HepG2 (cell line): ENCODE data around the gene GCG. TPM values are rescaled to one million over a fixed set of nuclear protein-coding genes. Genes with fewer than 3 reads are reported as not detected.

Source experiments
- ATAC-seq: fragments of 200-7000 bp; cut with Tn5 transposase; 3 replicates; pipeline ENCODE4 v1.9.1; 2020; ENCODE audit warnings: mild to moderate bottlenecking, moderate library complexity
- BruUV-seq: library from RNA; stranded (reverse); fragments of 400-500 nt; replicated peaks from 2 replicates; lab custom pipeline; 2021; lab: Mats Ljungman, UMichigan
- CTCF ChIA-PET: fragments of 300-600 bp; formaldehyde crosslinking; extraction: SDS; loops from one replicate; lab custom pipeline; 2021; ENCODE audit warnings: low total read pairs, inconsistent platforms, low intra/inter-chr PET ratio; lab: Yijun Ruan, JAX
- POLR2A ChIA-PET: fragments of 350-600 bp; sonication (Branson Sonifier 250); formaldehyde crosslinking; loops from one replicate; lab custom pipeline; 2020; ENCODE audit warnings: antibody characterized with exemption, inconsistent platforms; lab: Yijun Ruan, JAX
- DNase-seq: peaks from one replicate; pipeline ENCODE4 v3.0.0-alpha.2; 2015; ENCODE audit warnings: low spot score
- FAIRE-seq: peaks from 3 replicates; lab custom pipeline; 2011; peaks lifted over from hg19 to GRCh38; lab: Jason Lieb, UNC
- H2AFZ ChIP-seq: one replicate; pipeline ENCODE4 v1.6.1; 2011; ENCODE audit warnings: low read length, inconsistent platforms
- H3K27ac ChIP-seq: fragments of 300-600 bp; 3 replicates; pipeline ENCODE4 v1.8.0; 2011; ENCODE audit warnings: mixed run types, mild to moderate bottlenecking, mixed read lengths, low read length, inconsistent platforms; ENCODE audit not compliant: insufficient read depth; ENCODE audit errors: extremely low read length
- H3K27me3 ChIP-seq, 2 experiments: fragments of 200-600 bp in 1 of 2; 2 replicates in 1 of 2; 3 replicates in 1 of 2; pipeline versions ENCODE4 v1.6.0 to v1.8.0; 2011; ENCODE audit warnings: low read length in 2 of 2, mild to moderate bottlenecking in 2 of 2, moderate library complexity in 2 of 2, inconsistent platforms in 1 of 2; ENCODE audit not compliant: insufficient read depth in 2 of 2, control insufficient read depth in 1 of 2
- H3K36me3 ChIP-seq, 2 experiments: fragments of 200-600 bp in 1 of 2; replicated peaks in 1 of 2; 2 replicates in 1 of 2; 3 replicates in 1 of 2; pipeline versions ENCODE4 v1.5.1 to v1.8.0; 2011; ENCODE audit warnings: low read length in 2 of 2, inconsistent platforms in 1 of 2; ENCODE audit not compliant: insufficient read depth in 2 of 2, control insufficient read depth in 1 of 2
- H3K4me1 ChIP-seq: 2 replicates; pipeline ENCODE4 v1.5.1; 2012; ENCODE audit warnings: low read length, inconsistent platforms; ENCODE audit not compliant: insufficient read depth
- H3K4me2 ChIP-seq: 2 replicates; pipeline ENCODE4 v1.6.0; 2011; ENCODE audit warnings: low read depth, low read length, inconsistent platforms
- H3K4me3 ChIP-seq, 3 experiments: fragments of 200-600 bp in 1 of 3; sonication (generic), shearing (Covaris generic) in 1 of 3; replicated peaks in 1 of 3; 2 replicates each; pipeline ENCODE4 v1.5.1; 2011 to 2016; ENCODE audit warnings: low read length in 3 of 3, inconsistent platforms in 2 of 3, low read depth in 2 of 3, mild to moderate bottlenecking in 2 of 3, control low read depth in 1 of 3, mixed read lengths in 1 of 3; ENCODE audit not compliant: insufficient read depth in 1 of 3
- H3K79me2 ChIP-seq: one replicate; pipeline ENCODE4 v1.6.1; 2011; ENCODE audit warnings: low read length, inconsistent platforms; ENCODE audit not compliant: insufficient read depth
- H3K9ac ChIP-seq: 2 replicates; pipeline ENCODE4 v1.6.0; 2011; ENCODE audit warnings: mild to moderate bottlenecking, low read depth, low read length, inconsistent platforms; ENCODE audit not compliant: insufficient read depth
- H3K9me3 ChIP-seq: 2 replicates; pipeline ENCODE4 v1.5.1; 2012; ENCODE audit warnings: mild to moderate bottlenecking, low read length
- H4K20me1 ChIP-seq: 2 replicates; pipeline ENCODE4 v1.6.0; 2011; ENCODE audit warnings: inconsistent platforms, mild to moderate bottlenecking, low read length, moderate library complexity; ENCODE audit not compliant: insufficient read depth
- AGO2 ChIP-seq: fragments of 200-400 bp; formaldehyde crosslinking; optimal IDR thresholded peaks from 2 replicates; pipeline ENCODE3; 2017; ENCODE audit warnings: mild to moderate bottlenecking, low read depth, low read length, moderate library complexity
- BRD4 ChIP-seq: sonication (generic); formaldehyde crosslinking; IDR thresholded peaks from 2 replicates; pipeline ENCODE4 v1.4.0; 2020; ENCODE audit warnings: missing genetic modification reagents
- CEBPG ChIP-seq: IDR thresholded peaks from 2 replicates; pipeline ENCODE4 v1.6.1; 2016
- ETV5 ChIP-seq: IDR thresholded peaks from 2 replicates; pipeline ENCODE4 v1.6.1; 2018; ENCODE audit warnings: missing biosample characterization, missing genetic modification reagents, inconsistent platforms, borderline replicate concordance
- FOXA3 ChIP-seq: IDR thresholded peaks from 2 replicates; pipeline ENCODE4 v1.6.1; 2016; ENCODE audit warnings: missing genetic modification reagents, missing compliant biosample characterization
- HNRNPH1 ChIP-seq: fragments of 200-400 bp; formaldehyde crosslinking; optimal IDR thresholded peaks from 2 replicates; pipeline ENCODE3; 2017; ENCODE audit warnings: mild to moderate bottlenecking, low read depth, low read length
- IRF2 ChIP-seq: IDR thresholded peaks from 2 replicates; pipeline ENCODE4 v1.6.1; 2018; ENCODE audit warnings: missing genetic modification reagents, missing compliant biosample characterization
- ISX ChIP-seq: sonication (generic); formaldehyde crosslinking; conservative IDR thresholded peaks from 2 replicates; pipeline ENCODE4 v1.5.0; 2020; ENCODE audit warnings: missing genetic modification reagents
- NCOA2 ChIP-seq: sonication (generic); formaldehyde crosslinking; IDR thresholded peaks from 2 replicates; pipeline ENCODE4 v1.8.0; 2022; ENCODE audit warnings: inconsistent platforms
- ZBTB1 ChIP-seq: sonication (generic); formaldehyde crosslinking; IDR thresholded peaks from 2 replicates; pipeline ENCODE4 v1.4.0; 2020; ENCODE audit warnings: missing genetic modification reagents, borderline replicate concordance
- ZNF205 ChIP-seq: IDR thresholded peaks from 2 replicates; pipeline ENCODE4 v1.6.1; 2018; ENCODE audit warnings: missing biosample characterization, missing genetic modification reagents
- ZNF512B ChIP-seq: sonication (generic); formaldehyde crosslinking; IDR thresholded peaks from 2 replicates; pipeline ENCODE4 v1.5.1; 2020; ENCODE audit warnings: missing genetic modification reagents, mild to moderate bottlenecking, borderline replicate concordance
- ZNF605 ChIP-seq: sonication (generic); formaldehyde crosslinking; IDR thresholded peaks from 2 replicates; pipeline ENCODE4 v1.8.0; 2022; ENCODE audit warnings: mild to moderate bottlenecking, missing genetic modification reagents
- WGBS: methylation state at CpG from one replicate; pipeline ENCODE4 v1.1.6; 2017; ENCODE audit warnings: low lambda C conversion rate; 5-methylcytosine and 5-hydroxymethylcytosine counted together
- in situ Hi-C: cut with HindIII; loops from 2 replicates; pipeline ENCODE4 v1.10.0; 2017; ENCODE audit warnings: low pct_unique_long_range_greater_than_20kb; ENCODE audit not compliant: extremely low pct_ligation_motif_present
- intact Hi-C: fragments of 100-400 bp; cut with micrococcal nuclease; formaldehyde crosslinking; loops from one replicate; pipeline ENCODE4 v1.10.0; 2022; ENCODE audit not compliant: unreplicated experiment
- polyA plus RNA-seq, 8 experiments: library from polyadenylated mRNA; depleted of rRNA in 3 of 8; stranded (reverse) in 7 of 8; unstranded in 1 of 8; fragments of >200 nt; fragmentation: Illumina TruSeq in 4 of 8; extraction: Trizol in 4 of 8; gene quantifications; 2 replicates each; pipeline versions ENCODE4 v1.2.1 to v1.2.3, GENCODE V29; 2011 to 2016; ENCODE audit warnings: low read depth in 4 of 8, missing spikeins in 1 of 8, mixed read lengths in 1 of 8; ENCODE audit not compliant: insufficient read depth in 1 of 8
- total RNA-seq, 5 experiments: library from RNA; depleted of rRNA; stranded (reverse); fragments of >200 nt; fragmentation: Illumina TruSeq; extraction: Trizol; gene quantifications; 2 replicates each; pipeline ENCODE4 v1.2.3, GENCODE V29; 2016; ENCODE audit warnings: low read depth in 1 of 5

GCG gene
- total and polyA plus RNA-seq, 2 of the 13 experiments (the other 11 are each of a cell fraction or from before 2014, with no cell fraction given) = not detected

DNA sequence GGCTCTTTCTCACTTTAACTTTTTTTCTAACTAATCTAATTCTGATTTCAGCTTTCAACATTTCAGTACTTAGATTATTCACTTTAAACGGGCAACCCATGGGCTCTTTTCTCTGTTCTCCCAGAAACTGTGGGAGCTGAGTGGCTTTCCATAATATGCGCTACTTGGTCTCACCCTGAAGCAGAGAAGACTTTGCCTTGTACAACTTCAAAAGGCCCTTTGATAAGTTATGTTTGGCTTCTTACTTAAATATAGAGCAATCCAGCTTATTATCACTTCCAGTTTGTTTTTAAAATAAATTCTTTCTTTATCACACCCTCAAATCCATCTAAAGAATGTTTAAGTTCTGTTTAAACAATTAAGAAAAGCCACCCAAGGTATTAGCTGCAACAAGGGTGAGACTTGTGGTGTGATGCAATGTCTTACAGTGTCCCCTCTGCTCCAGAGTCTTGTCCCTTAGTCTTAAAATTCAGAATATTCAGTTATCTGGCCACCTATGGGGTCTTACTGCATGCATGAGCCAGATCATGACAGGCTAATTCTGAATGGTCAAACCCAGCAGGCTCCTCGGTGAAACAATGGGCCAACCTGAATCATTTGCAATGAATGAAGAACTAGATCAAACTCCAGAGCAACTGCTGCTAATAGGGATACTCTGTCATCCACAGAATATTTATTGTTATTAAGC lies 38.8 kb downstream of the GCG start (continued):
- TF ChIP-seq BRD4 (CRISPR knock-in tag) = no peak

DNA sequence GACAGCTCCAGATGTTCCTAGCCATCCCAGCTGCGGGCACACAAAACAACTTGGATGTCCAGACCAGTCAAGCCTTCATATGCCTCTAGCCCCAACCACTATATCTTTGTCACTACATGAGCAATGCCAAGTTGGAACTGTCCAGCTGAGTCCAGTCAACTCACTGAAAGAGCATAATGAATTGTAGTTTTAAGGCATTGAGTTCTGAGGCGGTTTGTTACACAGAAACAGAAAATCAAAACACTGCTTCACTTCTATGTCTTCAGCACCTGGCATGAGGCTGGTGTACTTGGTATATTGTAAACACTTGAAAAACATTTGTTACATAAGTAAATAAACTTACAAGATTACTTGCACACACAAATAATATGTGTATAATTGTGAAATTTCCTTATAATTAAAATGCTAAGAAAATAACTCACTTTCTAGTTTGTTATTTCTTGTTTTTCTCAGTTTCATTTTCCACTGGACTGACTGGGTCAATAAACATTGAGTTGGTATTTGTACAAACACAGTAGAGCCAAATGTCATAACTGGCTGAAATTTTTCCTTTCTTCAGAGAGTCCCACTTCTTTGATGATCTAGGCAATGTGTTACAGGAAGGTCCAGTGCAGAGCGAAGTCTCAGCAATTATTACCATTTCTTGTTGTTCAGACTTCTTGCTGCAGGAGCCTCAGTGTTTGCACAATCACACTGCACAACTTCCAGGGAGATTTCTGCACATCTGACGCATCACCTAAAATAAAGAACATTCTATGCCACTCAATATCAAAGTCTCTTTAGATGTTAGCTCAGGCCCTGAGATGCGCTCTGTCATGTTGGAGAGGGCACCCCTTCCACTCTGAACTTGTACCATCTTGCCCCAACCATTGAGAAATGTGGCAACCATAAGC lies 39.8 kb downstream of the GCG start:
- 34% methylated on average over 5 of the region's 5 CpGs for WGBS
- BruUV-seq = no TSS peak
- Histone ChIP-seq H3K4me3 (no peak overlapping the region; a peak in 1 of 6 replicates), H3K36me3 (no peaks in the 10 kb centered on the region), H3K4me2 (peak overlapping the region; percentile 76), H4K20me1 (no peaks in the 10 kb centered on the region), H3K9me3 (peaks cover 13% of the 10 kb centered on the region), H3K9ac (peak overlapping the region; percentile 53), H3K4me1 (peaks cover 81% of the 10 kb centered on the region), H3K27me3 (no peaks in the 10 kb centered on the region), H3K79me2 (no peaks in the 10 kb centered on the region), H2AFZ (no peak overlapping the region), H3K27ac (peak overlapping the region; percentile 73)
- ChIA-PET POLR2A (interaction anchor here (1.4 to 2.4 kb wide), 2 partner anchors 39 to 85 kb away, joined by 4 to 20 read pairs; partner anchors contain the start of gene DPP4), CTCF (no interaction called here)
- in situ Hi-C loops = no loop called here
- FAIRE-seq (peak; percentile 59), DNase-seq (peak; percentile 76), ATAC-seq (peak; percentile 53)
- intact Hi-C loops = loop anchor here (1.0 to 2.0 kb wide), 3 partner anchors 23 to 85 kb away; partner anchors contain the start of gene DPP4
- TF ChIP-seq CEBPG (CRISPR knock-in tag) (peak; percentile 89), ZNF605 (CRISPR knock-in tag) (peak; percentile 56; the same call in 1 of the 2 replicates), ETV5 (peak; percentile 68; the same call in 1 of the 2 replicates), ZBTB1 (CRISPR knock-in tag) (no peak), AGO2 (no peak), NCOA2 (CRISPR knock-in tag) (peak; percentile 91), IRF2 (CRISPR knock-in tag) (no peak; the same call in 1 of the 2 replicates), ZNF512B (no peak), HNRNPH1 (no peak), FOXA3 (CRISPR knock-in tag) (peak; percentile 83), ZNF205 (peak; percentile 76; the same call in 1 of the 2 replicates), ISX (CRISPR knock-in tag) (no peak)
